Limb (tissue), 2 donors: ENCODE results near the gene MCTP2.

Experiments
- DNase-seq, 2 donors: peaks; one replicate each; pipeline ENCODE4 v3.0.0-alpha.2; 2016; ENCODE audit errors: extremely low spot score in 2 of 2

Gene MCTP2

GRCh38 chr15:94230883-94231722 is at the start of gene MCTP2:
TSS of gene MCTP2 (plus strand) at chr15:94231561. CDS start at chr15:94298266, 66,705 bp downstream.
- peak; percentile 45 to 75 for DNase-seq

- DNase-seq = no peak
These were observed 48.5 kb upstream of the MCTP2 start for GRCh38 chr15:94182883-94183282.

GRCh38 chr15:94185547-94186236 is 45.7 kb upstream of the MCTP2 start:
- no peak for DNase-seq

- no peak for DNase-seq
These were observed 44.5 kb upstream of the MCTP2 start for GRCh38 chr15:94186770-94187331.

- DNase-seq = no peak
These were observed 37.5 kb upstream of the MCTP2 start for GRCh38 chr15:94193906-94194305.

- no peak for DNase-seq
These were observed 34.8 kb upstream of the MCTP2 start for GRCh38 chr15:94196531-94196930.

- DNase-seq = no peak
These were observed 32.7 kb upstream of the MCTP2 start for GRCh38 chr15:94198633-94199032.

GRCh38 chr15:94199725-94200124 is 31.6 kb upstream of the MCTP2 start:
- no peak for DNase-seq

GRCh38 chr15:94203306-94203705 is 28.1 kb upstream of the MCTP2 start:
- no peak for DNase-seq

GRCh38 chr15:94205366-94205765 is 26.0 kb upstream of the MCTP2 start:
- DNase-seq = no peak

GRCh38 chr15:94206463-94207167 is 24.7 kb upstream of the MCTP2 start:
- DNase-seq = no peak

GRCh38 chr15:94212291-94212690 is 19.1 kb upstream of the MCTP2 start:
- DNase-seq = no peak

- DNase-seq = no peak
These were observed 5.7 kb upstream of the MCTP2 start for GRCh38 chr15:94225616-94226015.

- DNase-seq = no peak
These were observed 2.8 kb upstream of the MCTP2 start for GRCh38 chr15:94228611-94229010.

GRCh38 chr15:94229591-94230369 is 1.6 kb upstream of the MCTP2 start:
- no peak for DNase-seq

GRCh38 chr15:94230431-94230882 is 904 bp upstream of the MCTP2 start:
- no peak for DNase-seq

GRCh38 chr15:94231723-94232468 is 535 bp downstream of the MCTP2 start:
- peak in 1 of 2 donors; percentile 42 for DNase-seq

GRCh38 chr15:94233441-94233840 is 2.1 kb downstream of the MCTP2 start:
- no peak for DNase-seq

GRCh38 chr15:94234300-94234699 is 2.9 kb downstream of the MCTP2 start:
- no peak for DNase-seq

- no peak for DNase-seq
These were observed 3.7 kb downstream of the MCTP2 start for GRCh38 chr15:94235041-94235440.
